ENCODE measurements around the gene PLCL1.
A peak's percentile ranks its signal among the peaks of the same experiment; 100 is the strongest.

The PLCL1 gene

DNA sequence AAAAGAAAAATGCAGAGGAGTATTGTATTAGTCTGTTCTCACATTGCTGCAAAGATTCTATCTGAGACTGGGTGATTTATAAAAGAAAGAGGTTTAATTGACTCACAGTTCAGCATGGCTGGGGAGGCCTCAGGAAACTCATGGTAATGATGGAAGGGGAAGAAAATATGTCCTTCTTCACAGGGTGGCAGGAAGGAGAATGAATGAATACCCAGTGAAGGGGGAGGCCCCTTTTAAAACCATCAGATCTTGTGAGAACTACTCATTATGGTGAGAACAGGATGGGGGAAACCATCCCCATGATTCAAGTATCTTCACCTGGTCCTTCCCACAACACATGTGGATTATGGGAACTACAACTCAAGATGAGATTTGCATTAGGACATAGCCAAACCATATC, 9.1 kb upstream of the PLCL1 start:
- H3K27ac ChIP-seq (ENCODE audit: low read length) = no peak overlapping the region

DNA sequence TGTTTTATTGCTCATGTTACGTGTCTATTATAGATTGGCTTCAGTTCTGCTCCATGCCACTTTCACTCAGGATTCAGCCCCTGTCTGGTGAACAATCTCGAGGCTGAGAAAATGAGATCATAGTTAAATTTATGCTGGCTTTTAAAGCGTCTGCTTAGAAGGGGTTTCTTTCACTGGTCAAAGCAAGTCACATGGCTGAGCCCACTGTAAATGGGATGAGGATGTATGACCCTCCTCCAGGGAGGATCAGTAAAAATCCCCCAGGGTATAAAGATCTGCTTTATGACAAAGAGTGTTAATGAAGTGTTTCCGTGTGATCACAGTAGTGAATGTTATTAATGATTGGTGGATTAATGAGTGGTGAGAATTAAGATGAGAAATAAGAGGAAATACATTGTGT, 6.2 kb upstream of the PLCL1 start:
- H3K27ac ChIP-seq (ENCODE audit: low read length) = no peak overlapping the region
- H3K9me3 ChIP-seq (ENCODE audit: control insufficient read depth, low read depth, low read length) = no peaks in the 10 kb centered on the region
- peaks cover 2% of the 10 kb centered on the region for H3K27me3 ChIP-seq (ENCODE audit: control insufficient read depth, insufficient read depth, low read length)

More for the DNA sequence above, 9.1 kb upstream of the PLCL1 start:
- Histone ChIP-seq H3K27me3 (ENCODE audit: control insufficient read depth, insufficient read depth, low read length) (no peaks in the 10 kb centered on the region), H3K36me3 (ENCODE audit: control insufficient read depth, low read depth, low read length) (no peaks in the 10 kb centered on the region), H3K4me1 (ENCODE audit: control insufficient read depth, low read depth, low read length) (no peaks in the 10 kb centered on the region), H3K9ac (ENCODE audit: low read length) (no peak overlapping the region), H3K4me3 (ENCODE audit: low read length) (no peak overlapping the region), H3K9me3 (ENCODE audit: control insufficient read depth, low read depth, low read length) (no peaks in the 10 kb centered on the region)

DNA sequence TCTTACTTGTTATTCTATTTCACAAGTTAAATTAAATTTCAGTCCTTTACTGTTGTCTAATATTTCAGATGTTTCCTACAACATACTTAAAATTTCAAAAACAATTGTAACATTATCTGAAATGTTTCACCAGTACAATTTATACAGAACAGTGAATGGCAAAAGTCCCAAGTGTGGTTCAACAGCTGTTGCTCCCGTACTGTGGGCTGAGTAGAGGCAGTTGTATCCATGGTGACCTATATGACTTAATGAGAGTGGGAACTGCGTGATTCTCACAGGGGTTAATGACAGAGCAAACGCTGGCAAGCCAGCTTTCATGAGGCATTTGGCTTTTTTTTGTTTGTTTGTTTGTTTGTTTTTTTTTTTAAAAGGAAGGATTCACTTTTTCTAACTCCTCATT, 5.3 kb upstream of the PLCL1 start:
- Histone ChIP-seq H3K4me1 (ENCODE audit: control insufficient read depth, low read depth, low read length) (peaks cover 3% of the 10 kb centered on the region), H3K9me3 (ENCODE audit: control insufficient read depth, low read depth, low read length) (no peaks in the 10 kb centered on the region), H3K27ac (ENCODE audit: low read length) (no peak overlapping the region), H3K4me3 (ENCODE audit: low read length) (no peak overlapping the region), H3K36me3 (ENCODE audit: control insufficient read depth, low read depth, low read length) (no peaks in the 10 kb centered on the region), H3K9ac (ENCODE audit: low read length) (no peak overlapping the region), H3K27me3 (ENCODE audit: control insufficient read depth, insufficient read depth, low read length) (peaks cover 10% of the 10 kb centered on the region)

More for the DNA sequence above, 6.2 kb upstream of the PLCL1 start:
- H3K4me1 ChIP-seq (ENCODE audit: control insufficient read depth, low read depth, low read length) = no peaks in the 10 kb centered on the region
- H3K4me3 ChIP-seq (ENCODE audit: low read length) = no peak overlapping the region
- H3K9ac ChIP-seq (ENCODE audit: low read length) = no peak overlapping the region
- H3K36me3 ChIP-seq (ENCODE audit: control insufficient read depth, low read depth, low read length) = no peaks in the 10 kb centered on the region

DNA sequence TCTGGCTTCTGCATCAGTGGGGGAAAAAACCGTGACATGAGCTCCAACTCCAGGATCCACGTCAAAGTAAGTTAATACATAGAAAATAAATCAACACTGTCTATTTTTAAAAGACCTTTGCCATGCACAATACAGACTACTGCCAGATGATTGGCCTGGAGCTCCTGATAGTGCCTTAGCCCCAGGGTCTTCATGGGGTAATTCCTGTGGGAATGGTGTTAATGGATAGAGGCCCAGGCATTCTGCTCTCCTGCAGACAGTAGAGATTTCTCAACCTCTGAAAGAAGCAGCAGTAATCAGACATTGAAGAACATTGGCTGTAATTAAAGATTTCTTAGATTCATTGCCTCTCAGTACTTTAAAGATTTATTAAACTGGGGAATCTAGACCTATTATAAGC, 4.3 kb upstream of the PLCL1 start:
- Histone ChIP-seq H3K27ac (ENCODE audit: low read length) (no peak overlapping the region), H3K27me3 (ENCODE audit: control insufficient read depth, insufficient read depth, low read length) (peaks cover 14% of the 10 kb centered on the region), H3K9ac (ENCODE audit: low read length) (no peak overlapping the region), H3K4me3 (ENCODE audit: low read length) (no peak overlapping the region), H3K9me3 (ENCODE audit: control insufficient read depth, low read depth, low read length) (no peaks in the 10 kb centered on the region), H3K36me3 (ENCODE audit: control insufficient read depth, low read depth, low read length) (no peaks in the 10 kb centered on the region), H3K4me1 (ENCODE audit: control insufficient read depth, low read depth, low read length) (peaks cover 3% of the 10 kb centered on the region)

DNA sequence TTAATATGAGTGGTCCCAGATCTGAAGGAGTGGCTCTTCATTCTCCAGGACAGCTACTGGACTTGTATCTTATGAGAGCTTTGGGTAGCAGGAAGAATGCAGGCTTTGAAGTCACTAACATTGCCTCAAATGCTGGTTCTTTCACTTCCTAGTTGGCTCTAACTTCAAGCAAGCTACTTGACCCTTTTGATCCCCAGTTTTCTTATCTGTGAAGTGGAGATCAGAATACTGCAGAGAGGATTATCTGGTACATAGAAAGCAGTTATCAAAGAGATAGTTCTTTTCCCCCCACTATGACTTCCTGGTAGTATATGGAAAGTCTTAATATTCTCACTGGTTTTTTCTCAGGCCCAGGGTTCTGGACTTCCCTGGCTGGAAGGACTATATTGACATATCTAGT, 3.4 kb upstream of the PLCL1 start:
- no peak overlapping the region for H3K27ac ChIP-seq (ENCODE audit: low read length)
- H3K36me3 ChIP-seq (ENCODE audit: control insufficient read depth, low read depth, low read length) = no peaks in the 10 kb centered on the region
- no peak overlapping the region for H3K4me3 ChIP-seq (ENCODE audit: low read length)
- no peak overlapping the region for H3K9ac ChIP-seq (ENCODE audit: low read length)
- H3K27me3 ChIP-seq (ENCODE audit: control insufficient read depth, insufficient read depth, low read length) = peaks cover 23% of the 10 kb centered on the region
- H3K4me1 ChIP-seq (ENCODE audit: control insufficient read depth, low read depth, low read length) = peaks cover 3% of the 10 kb centered on the region
- H3K9me3 ChIP-seq (ENCODE audit: control insufficient read depth, low read depth, low read length) = no peaks in the 10 kb centered on the region

DNA sequence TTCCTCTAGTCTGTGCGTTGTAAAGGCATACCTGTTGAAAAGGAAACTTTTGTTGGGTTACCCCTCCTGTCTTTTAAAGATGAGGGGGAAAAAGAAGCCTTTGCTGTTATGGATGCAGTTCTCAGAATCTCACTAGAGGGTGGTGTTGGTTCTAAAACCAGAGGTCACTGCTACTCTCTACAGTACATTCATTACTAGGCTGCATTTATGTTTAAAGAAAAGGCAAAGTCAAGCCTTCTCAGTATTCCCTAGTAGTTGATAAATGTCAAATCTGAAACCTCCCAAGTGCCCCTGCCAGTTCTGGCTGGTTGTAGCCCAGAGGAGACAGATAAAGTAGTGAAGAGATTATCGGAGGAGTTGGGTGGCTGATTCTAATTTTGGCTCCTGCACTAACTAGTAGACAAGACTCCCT, 1.4 kb upstream of the PLCL1 start:
- peaks cover 36% of the 10 kb centered on the region for H3K27me3 ChIP-seq (ENCODE audit: control insufficient read depth, insufficient read depth, low read length)
- H3K9ac ChIP-seq (ENCODE audit: low read length) = no peak overlapping the region
- H3K36me3 ChIP-seq (ENCODE audit: control insufficient read depth, low read depth, low read length) = no peaks in the 10 kb centered on the region
- no peaks in the 10 kb centered on the region for H3K9me3 ChIP-seq (ENCODE audit: control insufficient read depth, low read depth, low read length)
- H3K4me1 ChIP-seq (ENCODE audit: control insufficient read depth, low read depth, low read length) = peaks cover 3% of the 10 kb centered on the region
- no peak overlapping the region for H3K4me3 ChIP-seq (ENCODE audit: low read length)
- no peak overlapping the region for H3K27ac ChIP-seq (ENCODE audit: low read length)

DNA sequence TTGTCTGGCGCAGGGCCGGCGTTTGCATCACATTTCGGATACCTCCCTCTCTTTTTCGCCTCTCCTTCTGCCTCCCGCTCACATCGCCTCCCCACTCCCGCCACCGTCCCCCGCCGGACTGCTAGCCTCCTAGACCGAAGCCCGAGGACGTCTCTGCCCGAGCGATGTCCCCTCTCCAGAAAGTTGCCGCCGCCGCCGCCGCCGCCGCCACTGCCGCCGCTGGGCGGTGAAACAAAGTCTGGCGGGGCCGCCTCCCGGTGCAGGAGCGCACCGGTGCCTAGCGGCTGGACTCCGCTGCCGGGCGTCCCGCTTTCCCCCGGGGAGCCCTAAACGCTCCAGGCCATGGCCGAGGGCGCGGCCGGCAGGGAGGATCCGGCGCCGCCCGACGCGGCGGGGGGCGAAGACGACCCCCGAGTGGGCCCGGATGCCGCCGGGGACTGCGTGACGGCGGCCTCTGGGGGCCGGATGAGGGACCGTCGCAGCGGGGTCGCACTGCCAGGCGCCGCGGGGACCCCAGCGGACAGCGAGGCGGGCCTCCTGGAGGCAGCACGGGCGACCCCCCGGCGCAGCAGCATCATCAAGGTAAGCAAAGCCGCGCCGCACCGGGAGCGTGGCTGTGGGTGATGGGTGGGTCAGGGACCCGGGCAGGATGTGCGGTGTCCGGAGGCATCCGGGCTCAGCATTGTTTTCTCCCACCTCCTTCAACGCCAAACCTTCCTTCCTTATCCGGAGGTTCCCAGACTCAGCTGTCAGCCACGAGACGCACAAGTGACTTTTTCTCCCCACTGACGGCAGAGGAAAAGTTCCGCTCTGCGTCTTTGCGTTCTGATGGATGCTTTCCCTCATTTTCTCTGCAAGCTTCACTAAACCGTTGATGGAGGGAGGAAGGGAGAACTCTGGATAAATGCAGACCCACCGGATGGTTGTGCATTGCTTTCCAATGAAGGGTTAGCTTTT, 643 bp downstream of the PLCL1 start:
- no peaks in the 10 kb centered on the region for H3K9me3 ChIP-seq (ENCODE audit: control insufficient read depth, low read depth, low read length)
- H3K4me3 ChIP-seq (ENCODE audit: low read length) = peak overlapping the region; percentile 44
- peaks cover 3% of the 10 kb centered on the region for H3K4me1 ChIP-seq (ENCODE audit: control insufficient read depth, low read depth, low read length)
- H3K27me3 ChIP-seq (ENCODE audit: control insufficient read depth, insufficient read depth, low read length) = peaks cover 36% of the 10 kb centered on the region
- H3K27ac ChIP-seq (ENCODE audit: low read length) = no peak overlapping the region
- no peak overlapping the region for H3K9ac ChIP-seq (ENCODE audit: low read length)
- H3K36me3 ChIP-seq (ENCODE audit: control insufficient read depth, low read depth, low read length) = no peaks in the 10 kb centered on the region

DNA sequence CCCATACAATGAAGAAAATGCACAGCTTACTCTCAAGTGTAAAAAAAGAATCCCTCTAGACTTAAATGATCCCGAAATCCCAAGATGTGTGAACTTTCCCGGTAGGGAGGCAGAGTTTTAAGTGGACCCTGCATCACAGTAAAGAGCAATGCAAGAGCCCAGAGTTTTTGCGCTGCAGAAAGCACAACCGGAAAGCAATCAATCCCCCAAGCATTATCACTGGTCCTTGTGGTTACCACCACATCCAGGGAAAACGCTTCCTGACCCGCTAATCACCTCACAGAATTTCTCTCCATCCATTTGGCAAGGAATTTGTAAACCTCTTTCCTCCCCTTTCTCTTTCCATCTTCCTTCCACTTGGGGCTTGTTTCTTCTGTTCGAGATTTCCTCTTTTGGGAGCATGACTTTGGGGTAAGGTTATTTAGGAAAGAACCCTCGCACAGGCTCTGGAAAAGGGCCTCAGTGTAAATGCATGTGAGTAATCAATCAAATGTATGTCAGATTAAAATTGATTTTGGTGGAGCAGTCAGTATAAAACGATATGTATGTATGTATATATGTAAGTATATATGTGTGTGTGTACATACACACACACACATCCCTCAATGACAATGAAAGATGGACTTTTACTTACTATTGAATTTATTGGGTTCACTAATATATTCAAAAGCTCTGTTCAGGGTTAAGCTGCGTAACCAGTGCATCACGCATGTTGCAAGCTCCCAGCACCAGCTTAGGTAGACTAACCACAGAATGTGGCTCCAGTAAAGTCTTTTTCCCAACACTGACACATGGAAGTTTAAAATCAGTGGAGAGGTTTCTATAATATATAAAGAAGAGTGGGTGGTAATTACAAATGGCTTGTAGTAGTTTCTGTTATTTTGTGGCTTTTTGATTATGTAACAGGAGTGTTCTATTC, 1.6 kb downstream of the PLCL1 start:
- no peaks in the 10 kb centered on the region for H3K9me3 ChIP-seq (ENCODE audit: control insufficient read depth, low read depth, low read length)
- H3K27me3 ChIP-seq (ENCODE audit: control insufficient read depth, insufficient read depth, low read length) = peaks cover 36% of the 10 kb centered on the region
- H3K9ac ChIP-seq (ENCODE audit: low read length) = no peak overlapping the region
- peaks cover 3% of the 10 kb centered on the region for H3K4me1 ChIP-seq (ENCODE audit: control insufficient read depth, low read depth, low read length)
- peak overlapping the region; percentile 44 for H3K4me3 ChIP-seq (ENCODE audit: low read length)
- H3K36me3 ChIP-seq (ENCODE audit: control insufficient read depth, low read depth, low read length) = no peaks in the 10 kb centered on the region
- H3K27ac ChIP-seq (ENCODE audit: low read length) = no peak overlapping the region

DNA sequence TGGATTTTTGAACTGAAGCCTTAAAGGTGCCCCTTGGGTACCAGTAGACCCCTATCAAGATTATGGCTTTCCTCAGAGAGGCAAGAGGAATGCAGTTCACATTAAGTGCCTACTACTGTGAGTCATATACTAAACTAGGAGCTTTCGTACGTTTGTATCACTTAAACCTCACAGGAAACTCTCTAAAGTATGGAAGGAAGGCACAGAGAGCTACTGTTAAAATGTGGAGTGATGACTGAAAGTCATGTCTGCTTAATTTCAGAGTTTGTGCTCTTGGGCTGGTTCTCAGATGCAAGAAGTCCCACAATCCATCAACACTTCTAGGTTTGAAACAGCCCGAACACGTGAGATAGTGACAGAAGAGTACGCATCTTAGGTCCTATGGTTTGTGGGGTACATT, 4.7 kb downstream of the PLCL1 start:
- no peak overlapping the region for H3K9ac ChIP-seq (ENCODE audit: low read length)
- no peaks in the 10 kb centered on the region for H3K36me3 ChIP-seq (ENCODE audit: control insufficient read depth, low read depth, low read length)
- H3K4me3 ChIP-seq (ENCODE audit: low read length) = no peak overlapping the region
- H3K27ac ChIP-seq (ENCODE audit: low read length) = no peak overlapping the region
- no peaks in the 10 kb centered on the region for H3K9me3 ChIP-seq (ENCODE audit: control insufficient read depth, low read depth, low read length)
- H3K27me3 ChIP-seq (ENCODE audit: control insufficient read depth, insufficient read depth, low read length) = peaks cover 26% of the 10 kb centered on the region
- peaks cover under 1% of the 10 kb centered on the region for H3K4me1 ChIP-seq (ENCODE audit: control insufficient read depth, low read depth, low read length)

DNA sequence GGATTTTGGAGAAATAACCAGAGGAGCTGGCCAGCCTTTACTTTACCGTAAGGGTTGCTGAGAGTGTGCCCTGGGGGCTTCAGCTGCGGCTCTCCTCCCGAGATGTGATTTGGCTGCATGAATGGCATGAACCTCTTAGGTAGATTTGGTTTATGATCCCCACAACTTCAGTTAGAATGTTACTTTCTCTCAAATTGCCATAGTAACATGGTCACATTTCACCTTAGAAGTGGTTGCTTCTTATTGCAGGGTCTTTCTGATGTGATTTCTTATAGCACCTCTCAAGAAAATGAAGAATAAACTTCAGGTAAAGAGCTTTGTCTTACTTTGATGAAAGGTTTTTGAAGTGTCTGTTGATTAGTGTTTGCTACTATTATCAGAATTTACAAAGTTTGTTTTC, 5.6 kb downstream of the PLCL1 start:
- H3K27ac ChIP-seq (ENCODE audit: low read length) = no peak overlapping the region
- peaks cover 23% of the 10 kb centered on the region for H3K27me3 ChIP-seq (ENCODE audit: control insufficient read depth, insufficient read depth, low read length)
- no peak overlapping the region for H3K4me3 ChIP-seq (ENCODE audit: low read length)
- H3K4me1 ChIP-seq (ENCODE audit: control insufficient read depth, low read depth, low read length) = no peaks in the 10 kb centered on the region
- H3K9ac ChIP-seq (ENCODE audit: low read length) = no peak overlapping the region
- no peaks in the 10 kb centered on the region for H3K9me3 ChIP-seq (ENCODE audit: control insufficient read depth, low read depth, low read length)
- H3K36me3 ChIP-seq (ENCODE audit: control insufficient read depth, low read depth, low read length) = no peaks in the 10 kb centered on the region

DNA sequence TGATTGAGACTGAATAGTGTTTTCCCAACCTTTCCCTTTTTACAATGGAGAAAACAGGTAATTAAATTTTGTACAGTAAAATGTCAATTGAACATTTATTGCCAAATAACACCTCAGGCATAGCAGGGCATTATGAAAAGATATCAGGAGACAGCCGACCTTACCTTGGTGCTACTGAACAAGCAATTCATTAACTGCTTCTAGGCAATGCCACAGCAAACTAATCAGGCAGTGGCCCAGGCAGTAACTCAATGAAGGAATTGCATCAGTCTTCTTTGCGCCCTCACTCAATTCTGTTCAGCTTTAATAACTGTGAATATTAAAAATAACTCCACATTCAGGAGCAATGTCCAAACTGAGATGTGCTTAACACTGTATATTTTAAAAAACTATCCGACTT, 6.1 kb downstream of the PLCL1 start:
- Histone ChIP-seq H3K36me3 (ENCODE audit: control insufficient read depth, low read depth, low read length) (no peaks in the 10 kb centered on the region), H3K4me3 (ENCODE audit: low read length) (no peak overlapping the region), H3K9me3 (ENCODE audit: control insufficient read depth, low read depth, low read length) (no peaks in the 10 kb centered on the region), H3K27ac (ENCODE audit: low read length) (no peak overlapping the region), H3K4me1 (ENCODE audit: control insufficient read depth, low read depth, low read length) (no peaks in the 10 kb centered on the region), H3K9ac (ENCODE audit: low read length) (no peak overlapping the region), H3K27me3 (ENCODE audit: control insufficient read depth, insufficient read depth, low read length) (peaks cover 18% of the 10 kb centered on the region)

All from iPS-18a (cell line).